Measurements from ENCODE around the gene ZSCAN23.
"Not testable (repeated sequence)": the region's sequence is repeated elsewhere in the genome, so short reads cannot be mapped to it uniquely, and the experiment has no call there.

The ZSCAN23 gene

GRCh38 chr6:28462401-28462800 is 19.1 kb upstream of the ZSCAN23 start:
- no peak overlapping the region for H3K4me3 ChIP-seq (ENCODE audit: low read length)
- no peak for TF ChIP-seq CTCF (conservative IDR thresholded peaks at IDR 0.05; ENCODE audit: low read depth, low read length)
- no peak for DNase-seq (ENCODE audit: low read depth)

GRCh38 chr6:28458568-28458967 is 15.3 kb upstream of the ZSCAN23 start:
- TF ChIP-seq CTCF (conservative IDR thresholded peaks at IDR 0.05; ENCODE audit: low read depth, low read length), result no peak
- no peak overlapping the region for H3K4me3 ChIP-seq (ENCODE audit: low read length)
- DNase-seq (ENCODE audit: low read depth), result no peak

- no peak for TF ChIP-seq CTCF (conservative IDR thresholded peaks at IDR 0.05; ENCODE audit: low read depth, low read length)
- no peak for DNase-seq (ENCODE audit: low read depth)
- H3K4me3 ChIP-seq (ENCODE audit: low read length), result no peak overlapping the region
Measured at GRCh38 chr6:28449056-28449455, 5.8 kb upstream of the ZSCAN23 start.

GRCh38 chr6:28447512-28447906 is 4.2 kb upstream of the ZSCAN23 start:
- not testable (repeated sequence) for DNase-seq (ENCODE audit: low read depth)
- peak overlapping the region; percentile 77 for H3K4me3 ChIP-seq (ENCODE audit: low read length)

GRCh38 chr6:28446818-28447511 is 3.7 kb upstream of the ZSCAN23 start:
- no peak for DNase-seq (ENCODE audit: low read depth)
- H3K4me3 ChIP-seq (ENCODE audit: low read length), result peak overlapping the region; percentile 77
- TF ChIP-seq CTCF (conservative IDR thresholded peaks at IDR 0.05; ENCODE audit: low read depth, low read length), result no peak

- H3K4me3 ChIP-seq (ENCODE audit: low read length); DNase-seq (ENCODE audit: low read depth): not testable (repeated sequence)
Measured at GRCh38 chr6:28444759-28445158, 1.5 kb upstream of the ZSCAN23 start.

- DNase-seq (ENCODE audit: low read depth), result no peak
- H3K4me3 ChIP-seq (ENCODE audit: low read length), result peak overlapping the region; percentile 89
- TF ChIP-seq CTCF (conservative IDR thresholded peaks at IDR 0.05; ENCODE audit: low read depth, low read length), result no peak
Measured at GRCh38 chr6:28442586-28442985, 705 bp downstream of the ZSCAN23 start.

- no peak for DNase-seq (ENCODE audit: low read depth)
- no peak overlapping the region for H3K4me3 ChIP-seq (ENCODE audit: low read length)
- TF ChIP-seq CTCF (conservative IDR thresholded peaks at IDR 0.05; ENCODE audit: low read depth, low read length), result no peak
Measured at GRCh38 chr6:28436404-28436803, 6.9 kb downstream of the ZSCAN23 start.

Measured in retinal pigment epithelial cell (primary cell).